HEK293 (cell line): ENCODE results near the gene SKA2.

Experiments used
- CTCF ChIA-PET: fragments of 350-600 bp; formaldehyde crosslinking; extraction: SDS; loops from one replicate; lab custom pipeline; 2021; ENCODE audit warnings: antibody characterized with exemption; lab: Yijun Ruan, JAX
- POLR2A ChIA-PET: fragments of 300-600 bp; formaldehyde crosslinking; extraction: SDS; loops from one replicate; lab custom pipeline; 2020; ENCODE audit warnings: antibody characterized with exemption, inconsistent platforms; lab: Yijun Ruan, JAX
- H3K27ac ChIP-seq: fragments of 200-500 bp; sonication (Bioruptor generic); 2 replicates; pipeline ENCODE4 v1.5.1; 2014; ENCODE audit warnings: low read depth, low read length, control low read depth, inconsistent platforms; ENCODE audit errors: extremely low read depth
- H3K36me3 ChIP-seq, 2 experiments: fragments of 200-500 bp in 1 of 2; sonication (Bioruptor generic) in 1 of 2; 1 replicate in 1 of 2; 2 replicates in 1 of 2; pipeline ENCODE4 v1.5.1; 2014 to 2017; ENCODE audit warnings: inconsistent platforms in 2 of 2, low read length in 2 of 2; ENCODE audit not compliant: control insufficient read depth in 2 of 2, insufficient read depth in 1 of 2
- H3K4me1 ChIP-seq: fragments of 200-500 bp; sonication (Bioruptor generic); 2 replicates; pipeline ENCODE4 v1.5.1; 2014; ENCODE audit warnings: mild to moderate bottlenecking, low read length, inconsistent platforms; ENCODE audit not compliant: control insufficient read depth, insufficient read depth
- H3K4me3 ChIP-seq: 2 replicates; pipeline ENCODE4 v1.5.1; 2011; ENCODE audit warnings: low read depth, mild to moderate bottlenecking, control low read depth, low read length, moderate library complexity
- H3K9me3 ChIP-seq: fragments of 200-500 bp; sonication (Bioruptor generic); 2 replicates; pipeline ENCODE4 v1.5.1; 2014; ENCODE audit warnings: low read depth, low read length, inconsistent platforms; ENCODE audit not compliant: control insufficient read depth, insufficient read depth
- ATF2 ChIP-seq: fragments of 450-650 bp; formaldehyde crosslinking; IDR thresholded peaks from 2 replicates; pipeline ENCODE4 v1.5.1; 2016; ENCODE audit warnings: missing biosample characterization, missing genetic modification characterization, low read depth
- OSR2 ChIP-seq: fragments of 450-650 bp; formaldehyde crosslinking; IDR thresholded peaks from 2 replicates; pipeline ENCODE4 v1.5.1; 2016; ENCODE audit warnings: missing biosample characterization, missing genetic modification characterization
- PRDM1 ChIP-seq: fragments of 450-650 bp; formaldehyde crosslinking; IDR thresholded peaks from 2 replicates; pipeline ENCODE4; 2016; ENCODE audit warnings: missing biosample characterization, missing genetic modification characterization
- REST ChIP-seq: fragments of 450-650 bp; formaldehyde crosslinking; IDR thresholded peaks from 2 replicates; pipeline ENCODE4 v1.5.1; 2016; ENCODE audit warnings: missing biosample characterization, missing genetic modification characterization
- ZBTB10 ChIP-seq: fragments of 450-650 bp; formaldehyde crosslinking; IDR thresholded peaks from 2 replicates; pipeline ENCODE4 v1.5.1; 2016; ENCODE audit warnings: missing biosample characterization, missing genetic modification characterization
- ZBTB11 ChIP-seq: fragments of 450-650 bp; formaldehyde crosslinking; conservative IDR thresholded peaks from 2 replicates; pipeline ENCODE4 v1.5.1; 2016; ENCODE audit warnings: low read depth, missing biosample characterization, missing genetic modification characterization
- ZNF114 ChIP-seq: fragments of 450-650 bp; formaldehyde crosslinking; IDR thresholded peaks from 2 replicates; pipeline ENCODE4 v1.5.0; 2017; ENCODE audit warnings: missing biosample characterization, missing genetic modification characterization
- ZNF121 ChIP-seq: fragments of 450-650 bp; formaldehyde crosslinking; IDR thresholded peaks from 2 replicates; pipeline ENCODE4 v1.5.1; 2016; ENCODE audit warnings: missing biosample characterization, missing genetic modification characterization
- ZNF133 ChIP-seq: fragments of 450-650 bp; formaldehyde crosslinking; IDR thresholded peaks from 2 replicates; pipeline ENCODE4 v1.5.1; 2016; ENCODE audit warnings: missing biosample characterization, missing genetic modification characterization
- ZNF18 ChIP-seq: fragments of 450-650 bp; formaldehyde crosslinking; IDR thresholded peaks from 2 replicates; pipeline ENCODE4 v1.5.1; 2016; ENCODE audit warnings: missing biosample characterization, missing genetic modification characterization
- ZNF2 ChIP-seq: fragments of 450-650 bp; formaldehyde crosslinking; IDR thresholded peaks from 2 replicates; pipeline ENCODE4 v1.5.1; 2016; ENCODE audit warnings: missing biosample characterization, missing genetic modification characterization
- ZNF202 ChIP-seq: fragments of 450-650 bp; formaldehyde crosslinking; IDR thresholded peaks from 2 replicates; pipeline ENCODE4 v1.5.1; 2016; ENCODE audit warnings: missing biosample characterization, missing genetic modification characterization, borderline replicate concordance
- ZNF394 ChIP-seq: fragments of 450-650 bp; formaldehyde crosslinking; IDR thresholded peaks from 2 replicates; pipeline ENCODE4 v1.5.1; 2016; ENCODE audit warnings: missing biosample characterization, missing genetic modification characterization, mild to moderate bottlenecking, moderate library complexity, borderline replicate concordance
- ZNF398 ChIP-seq: fragments of 450-650 bp; formaldehyde crosslinking; IDR thresholded peaks from 2 replicates; pipeline ENCODE4 v1.5.1; 2017; ENCODE audit warnings: missing biosample characterization, missing genetic modification characterization
- ZNF549 ChIP-seq: fragments of 450-650 bp; IDR thresholded peaks from 2 replicates; pipeline ENCODE4 v1.5.1; 2018; ENCODE audit warnings: missing biosample characterization, missing genetic modification characterization, mild to moderate bottlenecking, inconsistent platforms, moderate library complexity
- ZNF558 ChIP-seq: fragments of 450-650 bp; formaldehyde crosslinking; IDR thresholded peaks from 2 replicates; pipeline ENCODE4 v1.5.1; 2016; ENCODE audit warnings: missing biosample characterization, missing genetic modification characterization
- ZNF624 ChIP-seq: fragments of 450-650 bp; formaldehyde crosslinking; IDR thresholded peaks from 2 replicates; pipeline ENCODE4 v1.5.1; 2017; ENCODE audit warnings: missing biosample characterization, missing genetic modification characterization
- ZNF660 ChIP-seq: fragments of 450-650 bp; IDR thresholded peaks from 2 replicates; pipeline ENCODE4 v1.5.1; 2018; ENCODE audit warnings: missing biosample characterization, mild to moderate bottlenecking, missing genetic modification characterization
- ZNF664 ChIP-seq: fragments of 450-650 bp; formaldehyde crosslinking; IDR thresholded peaks from 2 replicates; pipeline ENCODE4 v1.5.1; 2016; ENCODE audit warnings: missing biosample characterization, missing genetic modification characterization
- ZNF777 ChIP-seq: fragments of 450-650 bp; formaldehyde crosslinking; IDR thresholded peaks from 2 replicates; pipeline ENCODE4 v1.5.1; 2017; ENCODE audit warnings: missing biosample characterization, missing genetic modification characterization, borderline replicate concordance
- ZXDB ChIP-seq: fragments of 450-650 bp; formaldehyde crosslinking; IDR thresholded peaks from 2 replicates; pipeline ENCODE4 v1.5.1; 2016; ENCODE audit warnings: missing biosample characterization, missing genetic modification characterization

SKA2 gene

GRCh38 chr17:59108400-59109102, 46.4 kb downstream of the SKA2 start (continued):
- TF ChIP-seq ZNF549 (tag by site-specific recombination) (no peak), ZNF121 (tag by site-specific recombination) (peak; percentile 89), ZNF394 (0 out of 2 replicates have a peak, but pooled peaks have one; percentile 15), ZNF133 (tag by site-specific recombination) (no peak), OSR2 (no peak), ZNF777 (tag by site-specific recombination) (no peak)

- no peaks in the 10 kb centered on the region for H3K9me3 ChIP-seq
- H3K36me3 ChIP-seq = peaks cover 27 to 34% of the 10 kb centered on the region in 2 experiments
- no peaks in the 10 kb centered on the region for H3K4me1 ChIP-seq
- ChIA-PET CTCF (interaction anchor here (1.1 to 1.3 kb wide), 2 partner anchors 12 to 32 kb away, joined by 5 to 6 read pairs; no protein-coding TSS in a partner anchor), POLR2A (interaction anchor here (0.5 to 4.6 kb wide), 15 partner anchors 11 to 691 kb away, joined by 3 to 68 read pairs (median 4); partner anchors contain the start of genes GDPD1, PRR11, SKA2 and SMG8)
- peak overlapping the region; percentile 87 for H3K27ac ChIP-seq
- H3K4me3 ChIP-seq = peak overlapping the region; percentile 83
- TF ChIP-seq ZNF2 = peak; percentile 79; the same call in 1 of the 2 replicates
- TF ChIP-seq ZNF18 (tag by site-specific recombination) = peak; percentile 84
- TF ChIP-seq ZXDB = no peak
- TF ChIP-seq ZBTB11 (tag by site-specific recombination) = no peak
- no peak for TF ChIP-seq ZNF664 (tag by site-specific recombination)
- TF ChIP-seq ATF2 (tag by site-specific recombination) = no peak
- TF ChIP-seq ZNF114 (tag by site-specific recombination) = no peak
- 0 out of 2 replicates have a peak, but pooled peaks have one; percentile 47 for TF ChIP-seq PRDM1
- no peak for TF ChIP-seq ZNF624 (tag by site-specific recombination)
- no peak for TF ChIP-seq ZNF202 (tag by site-specific recombination)
- no peak for TF ChIP-seq ZBTB10 (tag by site-specific recombination)
- TF ChIP-seq ZNF660 (tag by site-specific recombination) = peak; percentile 74; the same call in 1 of the 2 replicates
- TF ChIP-seq ZNF398 (tag by site-specific recombination) = no peak
- TF ChIP-seq ZNF558 = peak; percentile 58; the same call in 1 of the 2 replicates
- TF ChIP-seq REST = 0 out of 2 replicates have a peak, but pooled peaks have one; percentile 8
Observed at GRCh38 chr17:59107306-59107670, 47.7 kb downstream of the SKA2 start.
